Heart left ventricle (tissue), 16 donors: ENCODE results near the gene OOEP. TPM values are rescaled to one million over a fixed set of nuclear protein-coding genes. Genes with fewer than 3 reads are reported as not detected.

Source experiments
- ATAC-seq, 4 donors: fragments of 200-7000 bp; cut with Tn5 transposase; one replicate each; pipeline ENCODE4 v1.9.1; 2020 to 2022; ENCODE audit warnings: moderate library complexity in 4 of 4, mild to moderate bottlenecking in 3 of 4, moderate number of reproducible peaks in 1 of 4
- DNase-seq, 5 donors: peaks; one replicate each; pipeline ENCODE4 v3.0.0-alpha.2; 2020
- H3K27ac ChIP-seq, 12 donors: fragments of 200-600 bp; sonication (generic) in 4 of 12; one replicate each; pipeline versions ENCODE4 v1.5.0 to v1.8.0; 2016 to 2022; ENCODE audit warnings: mild to moderate bottlenecking in 2 of 12
- H3K27me3 ChIP-seq, 9 donors: fragments of 200-600 bp; sonication (generic) in 2 of 9; one replicate each; pipeline versions ENCODE4 v1.5.1 to v1.8.0; 2016 to 2022; ENCODE audit warnings: mild to moderate bottlenecking in 3 of 9
- H3K36me3 ChIP-seq, 9 donors: fragments of 200-600 bp; sonication (generic) in 2 of 9; one replicate each; pipeline versions ENCODE4 v1.5.0 to v1.8.0; 2018 to 2022; ENCODE audit warnings: mild to moderate bottlenecking in 2 of 9
- H3K4me1 ChIP-seq, 12 donors: fragments of 200-600 bp; sonication (generic) in 4 of 12; one replicate each; pipeline versions ENCODE4 v1.5.0 to v1.8.0; 2016 to 2022; ENCODE audit warnings: mild to moderate bottlenecking in 3 of 12
- H3K4me3 ChIP-seq, 12 donors: fragments of 200-600 bp; sonication (generic) in 4 of 12; one replicate each; pipeline versions ENCODE4 v1.5.0 to v1.8.0; 2017 to 2022; ENCODE audit warnings: mild to moderate bottlenecking in 9 of 12, moderate library complexity in 4 of 12
- H3K9me3 ChIP-seq, 12 donors: fragments of 200-600 bp; sonication (generic) in 4 of 12; one replicate each; pipeline versions ENCODE4 v1.5.0 to v1.8.0; 2016 to 2022; ENCODE audit warnings: mild to moderate bottlenecking in 1 of 12
- CTCF ChIP-seq, 12 donors: fragments of 200-600 bp; sonication (generic) in 4 of 12; IDR thresholded peaks; one replicate each; pipeline versions ENCODE4 v1.5.0 to v1.8.0; 2018 to 2022; ENCODE audit warnings: antibody characterized with exemption in 12 of 12, mild to moderate bottlenecking in 5 of 12
- POLR2A ChIP-seq, 2 donors: fragments of 450-650 bp; IDR thresholded peaks; one replicate each; pipeline ENCODE4 v1.6.1; 2017; ENCODE audit warnings: antibody characterized with exemption in 2 of 2, mild to moderate bottlenecking in 2 of 2, moderate library complexity in 2 of 2
- WGBS, 4 donors: extraction: QIAGEN DNeasy Blood & Tissue Kit in 2 of 4; methylation state at CpG; one replicate each; pipeline versions ENCODE4 v1.1.5 to v1.1.7; 2013 to 2018; 5-methylcytosine and 5-hydroxymethylcytosine counted together
- intact Hi-C, 10 donors: fragments of 100-400 bp; cut with DNase I; formaldehyde crosslinking; loops; one replicate each; pipeline versions ENCODE4 v1.11.1 to v1.14.2; 2022
- polyA plus RNA-seq, 2 donors: library from polyadenylated mRNA; stranded (reverse); fragments of 200-250 nt; gene quantifications; one replicate each; pipeline ENCODE4 v1.2.3, GENCODE V29; 2013
- total RNA-seq, 9 donors: library from RNA; depleted of rRNA in 2 of 9; stranded (reverse); fragments of >200 nt in 2 of 9; fragmentation: NEBNext Ultra II Directional in 3 of 9; extraction: Animal tissue kit (Norgen Biotek cat#: 25700) in 3 of 9; gene quantifications; one replicate each; pipeline versions ENCODE4 v1.1.0 to v1.2.4, GENCODE V29; 2016 to 2023
- donor health status: ischemic (EF 13 %, LVEDD 7.1; RV severe dilation, severe dysfunction).
- donor health status: healthy with polysubstance abuse.
- donor health status: DM: no; HTN: yes; CAD: no.
- donor health status: DM: no; HTN: no; CAD: no.
- donor health status: ischemic (EF 25% LVEDD 6.9; RV normal size, moderate dysfunction).
- donor health status: ischemic (EF 25% LVEDD 5.7; RV mildly dilated, moderate dysfunction).
- donor health status: healthy.
- donor health status: DM: yes; HTN: yes; CAD: no.
- donor health status: ischemic (EF 35%, LVEDD 5.7; RV mildly dilated, moderate dysfunction).
- donor health status: nonischemic (EF 11% LVEDD 7.7; RV severe dilation, severe dysfunction).
- donor health status: DM: yes; HTN: yes; CAD: no.
- donor health status: PGD.
- donor health status: ischemic (EF 29% LVEDD 5.4; RV normal size, mild dysfunction).
- donor health status: nonischemic (EF 23%, LVEDD 6.1; RV moderate dilation, normal function).

OOEP gene
- total and polyA plus RNA-seq, 11 donors: not detected

- H3K4me3 ChIP-seq: no peak overlapping the region
- ATAC-seq (no peak), DNase-seq (no peak)
- TF ChIP-seq CTCF (IDR thresholded peaks at IDR 0.05) (no peak), POLR2A (IDR thresholded peaks at IDR 0.05) (no peak)
- intact Hi-C loops: loop anchor here in 5 of 10 donors (5.0 to 10.0 kb wide), 3 partner anchors 42 to 917 kb away; no protein-coding TSS in a partner anchor
- H3K27me3 ChIP-seq: peaks cover 0 to 22% (median 0%) of the 10 kb centered on the region in 9 donors
- no peaks in the 10 kb centered on the region for H3K36me3 ChIP-seq
- no peaks in the 10 kb centered on the region for H3K4me1 ChIP-seq
- H3K27ac ChIP-seq: no peak overlapping the region
- 59 to 66% (median 64%) methylated on average over 3 of the region's 3 CpGs for WGBS, 4 donors
- H3K9me3 ChIP-seq: no peaks in the 10 kb centered on the region
Observed at GRCh38 chr6:73329201-73329600, 40.5 kb downstream of the OOEP start.

- Histone ChIP-seq H3K4me1 (no peaks in the 10 kb centered on the region), H3K36me3 (no peaks in the 10 kb centered on the region), H3K9me3 (no peaks in the 10 kb centered on the region), H3K27me3 (peaks cover 0 to 22% (median 0%) of the 10 kb centered on the region in 9 donors), H3K27ac (no peak overlapping the region), H3K4me3 (no peak overlapping the region)
- no peak for DNase-seq
- TF ChIP-seq POLR2A (IDR thresholded peaks at IDR 0.05): no peak
- ATAC-seq: no peak
- intact Hi-C loops: loop anchor here in 5 of 10 donors (5.0 to 10.0 kb wide), 3 partner anchors 41 to 916 kb away; no protein-coding TSS in a partner anchor
- 68 to 77% (median 73%) methylated on average over 3 of the region's 3 CpGs for WGBS, 4 donors
Observed at GRCh38 chr6:73328790-73329189, 40.9 kb downstream of the OOEP start.

- H3K4me3 ChIP-seq: no peak overlapping the region
- H3K9me3 ChIP-seq: no peaks in the 10 kb centered on the region
- ATAC-seq: no peak
- no peaks in the 10 kb centered on the region for H3K36me3 ChIP-seq
- peaks cover 0 to 23% (median 0%) of the 10 kb centered on the region in 9 donors for H3K27me3 ChIP-seq
- WGBS, 4 donors: 88 to 91% (median 91%) methylated on average over 3 of the region's 3 CpGs
- intact Hi-C loops: loop anchor here in 6 of 10 donors (2.0 to 10.0 kb wide), 5 partner anchors 38 to 913 kb away; no protein-coding TSS in a partner anchor
- TF ChIP-seq CTCF (IDR thresholded peaks at IDR 0.05): no peak
- TF ChIP-seq POLR2A (IDR thresholded peaks at IDR 0.05): no peak
- H3K4me1 ChIP-seq: no peaks in the 10 kb centered on the region
- H3K27ac ChIP-seq: no peak overlapping the region
- DNase-seq: no peak
Observed at GRCh38 chr6:73325656-73326055, 44.0 kb downstream of the OOEP start.

- Histone ChIP-seq H3K4me1 (no peaks in the 10 kb centered on the region), H3K36me3 (no peaks in the 10 kb centered on the region), H3K4me3 (no peak overlapping the region), H3K9me3 (peaks cover 0 to 17% (median 3%) of the 10 kb centered on the region in 12 donors), H3K27me3 (peaks cover 0 to 12% (median 0%) of the 10 kb centered on the region in 9 donors), H3K27ac (no peak overlapping the region)
- DNase-seq (no peak), ATAC-seq (peak in 1 of 4 donors; percentile 15)
- intact Hi-C loops: loop anchor here in 4 of 10 donors (5.0 to 10.0 kb wide), 2 partner anchors 36 to 909 kb away; no protein-coding TSS in a partner anchor
- 79 to 96% (median 87%) methylated on average over 2 of the region's 2 CpGs for WGBS, 4 donors
- TF ChIP-seq POLR2A (IDR thresholded peaks at IDR 0.05) (no peak), CTCF (IDR thresholded peaks at IDR 0.05) (no peak)
Observed at GRCh38 chr6:73323323-73323722, 46.4 kb downstream of the OOEP start.

Other genes starting within 250 kb of the OOEP start
- gene KHDC1L, start 144.4 kb downstream of the OOEP start, total RNA-seq: not detected
- gene KHDC1L, start 144.4 kb downstream of the OOEP start, polyA plus RNA-seq: not detected
- 1 to 10 TPM in 2 of 9 donors, under 1 TPM in 4, not detected in 3; 0.25 to 1.1 (median 0.70) TPM for gene KHDC1, start 106.7 kb downstream of the OOEP start, total RNA-seq
- 1 to 10 TPM in 1 of 2 donors, under 1 TPM in 1; 0.80 to 1.1 TPM for gene KHDC1, start 106.7 kb downstream of the OOEP start, polyA plus RNA-seq
- not detected for gene DPPA5, start 15.6 kb downstream of the OOEP start, total RNA-seq
- gene DPPA5, start 15.6 kb downstream of the OOEP start, polyA plus RNA-seq: not detected
- gene KHDC3L, start 7.2 kb downstream of the OOEP start, total RNA-seq: not detected
- not detected for gene KHDC3L, start 7.2 kb downstream of the OOEP start, polyA plus RNA-seq
- under 1 TPM in 6 of 9 donors, not detected in 3; 0.11 to 0.52 (median 0.20) TPM for gene DDX43, start 24.9 kb upstream of the OOEP start, total RNA-seq
- gene DDX43, start 24.9 kb upstream of the OOEP start, polyA plus RNA-seq: under 1 TPM; 0.08 to 0.30 TPM
- gene CGAS, start 82.4 kb upstream of the OOEP start, total RNA-seq: 1 to 10 TPM in 6 of 9 donors, under 1 TPM in 3; 0.50 to 7.6 (median 1.2) TPM
- under 1 TPM; 0.38 to 0.55 TPM for gene CGAS, start 82.4 kb upstream of the OOEP start, polyA plus RNA-seq
- gene MTO1, start 91.8 kb upstream of the OOEP start, total RNA-seq: 10 to 100 TPM; 18.8 to 32.2 (median 23.7) TPM
- gene MTO1, start 91.8 kb upstream of the OOEP start, polyA plus RNA-seq: 10 to 100 TPM in 1 of 2 donors, 1 to 10 TPM in 1; 8.6 to 19.4 TPM
- gene EEF1A1, start 151.1 kb upstream of the OOEP start, total RNA-seq: 1,000 to 10,000 TPM in 8 of 9 donors, 100 to 1,000 TPM in 1; 975 to 3,337 (median 1,528) TPM
- gene EEF1A1, start 151.1 kb upstream of the OOEP start, polyA plus RNA-seq: 1,000 to 10,000 TPM in 1 of 2 donors, 100 to 1,000 TPM in 1; 743 to 4,205 TPM